Neural cell (in vitro differentiated cells): ENCODE measurements around the gene PSMB8. TPM values are rescaled to one million over a fixed set of nuclear protein-coding genes. Genes with fewer than 3 reads are reported as not detected.

Source experiments
- H2AFZ ChIP-seq: fragments of 200-600, 300-800 bp; sonication (generic), shearing (Covaris generic); 2 replicates; pipeline ENCODE4 v1.6.0; 2014; ENCODE audit warnings: low read depth, mild to moderate bottlenecking, antibody characterized with exemption, low read length, moderate library complexity
- H3F3A ChIP-seq: fragments of 200-600 bp; shearing (Covaris generic); 2 replicates; pipeline ENCODE4 v1.6.1; 2016; ENCODE audit warnings: mild to moderate bottlenecking, moderate library complexity, mixed read lengths, antibody characterized with exemption, low read length; ENCODE audit not compliant: insufficient read depth, poor library complexity, severe bottlenecking
- H3K27ac ChIP-seq: fragments of 200-600, 300-800 bp; sonication (generic), shearing (Covaris generic); 2 replicates; pipeline ENCODE4 v1.5.1; 2014; ENCODE audit warnings: mild to moderate bottlenecking, low read length, moderate library complexity
- H3K27me3 ChIP-seq: fragments of 300-800, 200-600 bp; sonication (generic), shearing (Covaris generic); 2 replicates; pipeline ENCODE4 v1.6.0; 2014; ENCODE audit warnings: mild to moderate bottlenecking, low read depth, low read length, moderate library complexity; ENCODE audit not compliant: insufficient read depth
- H3K36me3 ChIP-seq: fragments of 300-800, 200-600 bp; sonication (generic), shearing (Covaris generic); 2 replicates; pipeline ENCODE4 v1.5.1; 2014; ENCODE audit warnings: mild to moderate bottlenecking, antibody characterized with exemption, low read length, moderate library complexity; ENCODE audit not compliant: insufficient read depth
- H3K4me2 ChIP-seq: fragments of 300-800, 200-600 bp; sonication (generic), shearing (Covaris generic); 2 replicates; pipeline ENCODE4 v1.6.0; 2014; ENCODE audit warnings: mild to moderate bottlenecking, low read length
- H3K4me3 ChIP-seq: fragments of 300-800, 200-600 bp; sonication (generic), shearing (Covaris generic); 2 replicates; pipeline ENCODE4 v1.5.1; 2014; ENCODE audit warnings: mild to moderate bottlenecking, low read length, moderate library complexity
- H3K79me2 ChIP-seq: fragments of 200-600 bp; shearing (Covaris generic); replicated peaks from 2 replicates; pipeline ENCODE4 v1.6.0; 2014; ENCODE audit warnings: mild to moderate bottlenecking, low read length, moderate library complexity; ENCODE audit not compliant: insufficient read depth
- H3K9ac ChIP-seq: fragments of 300-800, 200-600 bp; sonication (generic), shearing (Covaris generic); 2 replicates; pipeline ENCODE4 v1.6.1; 2016; ENCODE audit warnings: mild to moderate bottlenecking, low read length, mixed read lengths
- H3K9me2 ChIP-seq: fragments of 200-600 bp; shearing (Covaris generic); 2 replicates; pipeline ENCODE4 v1.6.1; 2016; ENCODE audit warnings: mild to moderate bottlenecking, low read length, mixed read lengths; ENCODE audit not compliant: insufficient read depth
- H3K9me3 ChIP-seq: fragments of 200-600, 300-800 bp; sonication (generic), shearing (Covaris generic); 2 replicates; pipeline ENCODE4 v1.6.1; 2016; ENCODE audit warnings: mild to moderate bottlenecking, mixed run types, low read length, moderate library complexity, mixed read lengths
- H4K20me1 ChIP-seq: fragments of 200-600 bp; shearing (Covaris generic); 2 replicates; pipeline ENCODE4 v1.6.1; 2016; ENCODE audit warnings: mild to moderate bottlenecking, mixed run types; ENCODE audit not compliant: insufficient read depth
- EP300 ChIP-seq: fragments of 450-650 bp; conservative IDR thresholded peaks from 2 replicates; pipeline ENCODE4 v1.6.1; 2014; ENCODE audit warnings: antibody characterized with exemption, mild to moderate bottlenecking, moderate library complexity; ENCODE audit not compliant: poor library complexity, severe bottlenecking
- EZH2 ChIP-seq: fragments of 200-600, 300-800 bp; shearing (Covaris generic), sonication (generic); IDR thresholded peaks from 2 replicates; pipeline ENCODE4 v1.6.1; 2014; ENCODE audit warnings: antibody characterized with exemption, low read length, borderline replicate concordance, mild to moderate bottlenecking; ENCODE audit not compliant: insufficient read depth, poor library complexity, severe bottlenecking
- MXI1 ChIP-seq: fragments of 450-650 bp; conservative IDR thresholded peaks from 2 replicates; pipeline ENCODE4 v1.6.1; 2014; ENCODE audit warnings: antibody characterized with exemption, mild to moderate bottlenecking; ENCODE audit not compliant: poor library complexity, severe bottlenecking
- RAD21 ChIP-seq: fragments of 450-650 bp; conservative IDR thresholded peaks from 2 replicates; pipeline ENCODE4 v1.6.1; 2014; ENCODE audit warnings: antibody characterized with exemption, mild to moderate bottlenecking, moderate library complexity
- SMC3 ChIP-seq: fragments of 450-650 bp; conservative IDR thresholded peaks from 2 replicates; pipeline ENCODE4 v1.6.1; 2014; ENCODE audit warnings: antibody characterized with exemption, mild to moderate bottlenecking, moderate library complexity; ENCODE audit not compliant: poor library complexity
- polyA plus RNA-seq: library from polyadenylated mRNA; depleted of rRNA; stranded (reverse); fragments of >200 nt; gene quantifications from 2 replicates; pipeline ENCODE4 v1.2.3, GENCODE V29; 2014
- TF ChIP-seq, protein P1 (sequence below): fragments of 450-650 bp; IDR thresholded peaks from 2 replicates; pipeline ENCODE4 v1.5.1; 2014; ENCODE audit warnings: antibody characterized with exemption, mild to moderate bottlenecking, moderate library complexity; ENCODE audit not compliant: poor library complexity, severe bottlenecking
- TF ChIP-seq, protein P2 (sequence below): IDR thresholded peaks from 2 replicates; pipeline ENCODE4 v1.6.1; 2012; ENCODE audit warnings: borderline replicate concordance

The PSMB8 gene
- polyA plus RNA-seq, 1 donor from 2014 or later = not detected

DNA sequence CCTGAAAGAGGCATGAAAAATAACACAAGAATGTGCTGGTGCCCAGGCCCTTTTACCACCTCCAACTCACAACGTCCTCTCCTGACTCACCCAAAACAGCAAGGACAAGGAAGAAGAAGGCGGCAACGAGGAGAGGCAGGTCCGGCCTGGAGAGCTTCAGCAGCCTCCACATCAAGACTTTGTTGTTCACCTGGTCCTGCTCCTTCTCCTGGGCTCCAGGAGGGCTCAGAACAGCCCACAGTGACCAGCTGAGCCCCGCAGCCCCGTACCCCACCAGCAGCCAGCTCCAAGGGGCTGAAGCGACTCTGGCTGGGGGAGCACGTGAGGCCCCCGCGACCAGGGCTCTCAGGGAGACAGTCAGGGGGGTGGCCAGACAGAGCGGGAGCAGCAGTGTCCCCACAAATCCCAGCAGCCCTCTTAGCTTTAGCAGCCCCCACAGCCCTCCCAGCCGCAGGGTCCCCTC is 6.2 kb downstream of the PSMB8 start:
- H3K27ac ChIP-seq = no peak overlapping the region
- TF ChIP-seq EP300 (no peak), EZH2 (no peak), MXI1 (no peak), RAD21 (no peak), SMC3 (no peak)
- TF ChIP-seq, protein P1, sequence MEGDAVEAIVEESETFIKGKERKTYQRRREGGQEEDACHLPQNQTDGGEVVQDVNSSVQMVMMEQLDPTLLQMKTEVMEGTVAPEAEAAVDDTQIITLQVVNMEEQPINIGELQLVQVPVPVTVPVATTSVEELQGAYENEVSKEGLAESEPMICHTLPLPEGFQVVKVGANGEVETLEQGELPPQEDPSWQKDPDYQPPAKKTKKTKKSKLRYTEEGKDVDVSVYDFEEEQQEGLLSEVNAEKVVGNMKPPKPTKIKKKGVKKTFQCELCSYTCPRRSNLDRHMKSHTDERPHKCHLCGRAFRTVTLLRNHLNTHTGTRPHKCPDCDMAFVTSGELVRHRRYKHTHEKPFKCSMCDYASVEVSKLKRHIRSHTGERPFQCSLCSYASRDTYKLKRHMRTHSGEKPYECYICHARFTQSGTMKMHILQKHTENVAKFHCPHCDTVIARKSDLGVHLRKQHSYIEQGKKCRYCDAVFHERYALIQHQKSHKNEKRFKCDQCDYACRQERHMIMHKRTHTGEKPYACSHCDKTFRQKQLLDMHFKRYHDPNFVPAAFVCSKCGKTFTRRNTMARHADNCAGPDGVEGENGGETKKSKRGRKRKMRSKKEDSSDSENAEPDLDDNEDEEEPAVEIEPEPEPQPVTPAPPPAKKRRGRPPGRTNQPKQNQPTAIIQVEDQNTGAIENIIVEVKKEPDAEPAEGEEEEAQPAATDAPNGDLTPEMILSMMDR = no peak
- TF ChIP-seq, protein P2, sequence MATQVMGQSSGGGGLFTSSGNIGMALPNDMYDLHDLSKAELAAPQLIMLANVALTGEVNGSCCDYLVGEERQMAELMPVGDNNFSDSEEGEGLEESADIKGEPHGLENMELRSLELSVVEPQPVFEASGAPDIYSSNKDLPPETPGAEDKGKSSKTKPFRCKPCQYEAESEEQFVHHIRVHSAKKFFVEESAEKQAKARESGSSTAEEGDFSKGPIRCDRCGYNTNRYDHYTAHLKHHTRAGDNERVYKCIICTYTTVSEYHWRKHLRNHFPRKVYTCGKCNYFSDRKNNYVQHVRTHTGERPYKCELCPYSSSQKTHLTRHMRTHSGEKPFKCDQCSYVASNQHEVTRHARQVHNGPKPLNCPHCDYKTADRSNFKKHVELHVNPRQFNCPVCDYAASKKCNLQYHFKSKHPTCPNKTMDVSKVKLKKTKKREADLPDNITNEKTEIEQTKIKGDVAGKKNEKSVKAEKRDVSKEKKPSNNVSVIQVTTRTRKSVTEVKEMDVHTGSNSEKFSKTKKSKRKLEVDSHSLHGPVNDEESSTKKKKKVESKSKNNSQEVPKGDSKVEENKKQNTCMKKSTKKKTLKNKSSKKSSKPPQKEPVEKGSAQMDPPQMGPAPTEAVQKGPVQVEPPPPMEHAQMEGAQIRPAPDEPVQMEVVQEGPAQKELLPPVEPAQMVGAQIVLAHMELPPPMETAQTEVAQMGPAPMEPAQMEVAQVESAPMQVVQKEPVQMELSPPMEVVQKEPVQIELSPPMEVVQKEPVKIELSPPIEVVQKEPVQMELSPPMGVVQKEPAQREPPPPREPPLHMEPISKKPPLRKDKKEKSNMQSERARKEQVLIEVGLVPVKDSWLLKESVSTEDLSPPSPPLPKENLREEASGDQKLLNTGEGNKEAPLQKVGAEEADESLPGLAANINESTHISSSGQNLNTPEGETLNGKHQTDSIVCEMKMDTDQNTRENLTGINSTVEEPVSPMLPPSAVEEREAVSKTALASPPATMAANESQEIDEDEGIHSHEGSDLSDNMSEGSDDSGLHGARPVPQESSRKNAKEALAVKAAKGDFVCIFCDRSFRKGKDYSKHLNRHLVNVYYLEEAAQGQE = no peak
- H3K9me3 ChIP-seq = no peaks in the 10 kb centered on the region
- no peaks in the 10 kb centered on the region for H3K36me3 ChIP-seq
- H3F3A ChIP-seq = no peaks in the 10 kb centered on the region
- peak overlapping the region; percentile 74 for H3K4me3 ChIP-seq
- peak overlapping the region; percentile 66 for H3K9ac ChIP-seq
- no peak overlapping the region for H3K4me2 ChIP-seq
- peaks cover 10% of the 10 kb centered on the region for H3K27me3 ChIP-seq
- H4K20me1 ChIP-seq = no peaks in the 10 kb centered on the region
- H3K9me2 ChIP-seq = no peaks in the 10 kb centered on the region
- no peaks in the 10 kb centered on the region for H3K79me2 ChIP-seq
- H2AFZ ChIP-seq = no peak overlapping the region

DNA sequence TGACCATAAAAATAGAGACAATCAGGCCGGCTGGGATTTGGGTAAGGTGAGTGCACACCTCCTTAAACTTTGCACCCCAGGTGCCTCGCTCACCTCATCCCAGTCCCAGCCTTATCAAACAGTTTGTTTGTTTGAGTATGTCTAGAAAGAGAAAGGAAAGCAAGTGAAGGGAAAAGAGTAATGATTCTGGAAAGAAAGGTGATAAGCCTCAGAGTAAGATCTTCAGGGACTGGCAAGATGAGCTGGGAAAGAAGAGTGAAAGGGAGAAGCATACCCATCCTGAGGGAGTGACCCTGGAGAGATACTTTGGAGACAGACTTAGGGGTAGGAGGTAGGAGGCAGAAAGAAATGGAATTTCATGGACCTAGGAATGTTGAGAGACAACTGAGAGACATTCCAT is 7.0 kb downstream of the PSMB8 start:
- no peaks in the 10 kb centered on the region for H4K20me1 ChIP-seq
- H3K9me2 ChIP-seq = no peaks in the 10 kb centered on the region
- H3K36me3 ChIP-seq = no peaks in the 10 kb centered on the region
- H3K4me2 ChIP-seq = no peak overlapping the region
- no peaks in the 10 kb centered on the region for H3K9me3 ChIP-seq
- no peak overlapping the region for H3K4me3 ChIP-seq
- H3K27ac ChIP-seq = no peak overlapping the region
- H3K27me3 ChIP-seq = peaks cover 2% of the 10 kb centered on the region
- H2AFZ ChIP-seq = no peak overlapping the region
- TF ChIP-seq SMC3 (no peak), EZH2 (no peak), EP300 (no peak)
- TF ChIP-seq, protein P2 = no peak
- TF ChIP-seq, protein P1 = no peak
- H3F3A ChIP-seq = no peaks in the 10 kb centered on the region
- no peak overlapping the region for H3K9ac ChIP-seq
- H3K79me2 ChIP-seq = no peaks in the 10 kb centered on the region
